K562 (cell line): ENCODE results near the gene SNAP23. TPM values are rescaled to one million over a fixed set of nuclear protein-coding genes. Genes with fewer than 3 reads are reported as not detected.

Source experiments
- CEBPG ChIP-seq, 3 experiments: fragments of 200-800 bp in 1 of 3; sonication (Bioruptor generic) in 1 of 3; sonication (generic) in 1 of 3; formaldehyde crosslinking in 1 of 3; IDR thresholded peaks in 2 of 3; conservative IDR thresholded peaks in 1 of 3; 2 replicates each; pipeline versions ENCODE4 v1.6.1 to v1.8.0; 2016 to 2022; ENCODE audit warnings: missing compliant biosample characterization in 2 of 3, missing genetic modification characterization in 2 of 3, mild to moderate bottlenecking in 1 of 3, missing genetic modification reagents in 1 of 3
- DMBX1 ChIP-seq: fragments of 250-450 bp; sonication (Bioruptor Pico); IDR thresholded peaks from 2 replicates; pipeline ENCODE4 v1.8.0; 2022; ENCODE audit warnings: inconsistent platforms, mild to moderate bottlenecking, moderate library complexity, borderline replicate concordance
- EP300 ChIP-seq: IDR thresholded peaks from 2 replicates; pipeline ENCODE4 v1.6.1; 2012; ENCODE audit warnings: low read length, improper control_type of control experiment
- PRDM10 ChIP-seq: fragments of 450-650 bp; IDR thresholded peaks from 2 replicates; pipeline ENCODE4 v1.6.1; 2018; ENCODE audit not compliant: partially characterized antibody
- RAD21 ChIP-seq, 2 experiments: fragments of 250-450 bp in 1 of 2; fragments of 450-650 bp in 1 of 2; sonication (Bioruptor Pico) in 1 of 2; formaldehyde crosslinking in 1 of 2; IDR thresholded peaks in 1 of 2; conservative IDR thresholded peaks in 1 of 2; 2 replicates each; pipeline versions ENCODE4 v1.4.0 to v1.8.0; 2020 to 2022; ENCODE audit warnings: mild to moderate bottlenecking in 2 of 2, moderate library complexity in 1 of 2
- RB1 ChIP-seq: fragments of 450-650 bp; IDR thresholded peaks from 2 replicates; pipeline ENCODE4 v1.6.1; 2017; ENCODE audit warnings: low read depth, mild to moderate bottlenecking
- RBBP5 ChIP-seq: fragments of 200-600 bp; sonication (generic); IDR thresholded peaks from 2 replicates; pipeline ENCODE4 v1.6.1; 2012; ENCODE audit warnings: borderline replicate concordance, mild to moderate bottlenecking, low read length, control low read depth, inconsistent platforms; ENCODE audit not compliant: insufficient read depth, poor library complexity, severe bottlenecking
- RBM25 ChIP-seq: fragments of 200-400 bp; formaldehyde crosslinking; IDR thresholded peaks from 2 replicates; pipeline ENCODE4 v1.6.1; 2018; ENCODE audit warnings: low read length, low read depth, moderate library complexity; ENCODE audit not compliant: severe bottlenecking
- ZC3H8 ChIP-seq: fragments of 450-650 bp; IDR thresholded peaks from 2 replicates; pipeline ENCODE4 v1.6.1; 2017
- ZNF639 ChIP-seq, 2 experiments: fragments of 200-800 bp in 1 of 2; sonication (Bioruptor generic) in 1 of 2; sonication (generic) in 1 of 2; formaldehyde crosslinking in 1 of 2; IDR thresholded peaks in 1 of 2; conservative IDR thresholded peaks in 1 of 2; 2 replicates each; pipeline versions ENCODE4 v1.5.0 to v1.6.1; 2016 to 2020; ENCODE audit warnings: missing compliant biosample characterization in 1 of 2, missing genetic modification characterization in 1 of 2, missing genetic modification reagents in 1 of 2
- polyA plus RNA-seq, 8 experiments: library from polyadenylated mRNA; depleted of rRNA in 4 of 8; stranded (reverse) in 5 of 8; unstranded in 3 of 8; fragments of >200 nt; fragmentation: Nextera tagmentation in 2 of 8; fragmentation: Illumina TruSeq in 1 of 8; extraction: Ambion mirVana in 2 of 8; extraction: Trizol in 1 of 8; gene quantifications; 2 replicates each; pipeline versions ENCODE4 v1.2.1 to v1.2.3, GENCODE V29; 2011 to 2014; ENCODE audit warnings: inconsistent platforms in 1 of 8, missing spikeins in 1 of 8
- total RNA-seq, 7 experiments: library from RNA; depleted of rRNA in 6 of 7; stranded (reverse); fragments of >200 nt in 6 of 7; fragmentation: Illumina TruSeq in 2 of 7; extraction: Trizol in 2 of 7; gene quantifications; 2 replicates each; pipeline versions ENCODE4 v1.2.1 to v1.2.3, GENCODE V29; 2011 to 2021; ENCODE audit warnings: low replicate concordance in 1 of 7

Gene SNAP23
- total and polyA plus RNA-seq, 9 of the 15 experiments (the other 6 are each of a cell fraction or from before 2014, with no cell fraction given), result 78.9 to 168 (median 117) TPM

GRCh38 chr15:42548249-42549031, 53.0 kb downstream of the SNAP23 start, which contains the start of the genes HAUS2 and LRRC57 (continued):
- TF ChIP-seq ZNF639 (CRISPR knock-in tag; conservative IDR thresholded peaks at IDR 0.05 in 1 of 2, IDR thresholded peaks at IDR 0.05 in 1 of 2), result peak in 1 of 2 experiments; percentile 63; a peak in 1 of 4 replicates
- peak; percentile 97 for TF ChIP-seq RB1
- peak; percentile 27; the same call in 1 of the 2 replicates for TF ChIP-seq DMBX1 (CRISPR knock-in tag)
- TF ChIP-seq RBM25, result no peak
- no peak; the same call in 1 of the 2 replicates for TF ChIP-seq EP300
- no peak for TF ChIP-seq RAD21 (CRISPR knock-in tag; conservative IDR thresholded peaks at IDR 0.05 in 1 of 2, IDR thresholded peaks at IDR 0.05 in 1 of 2)
- 0 out of 2 replicates have a peak, but pooled peaks have one; percentile 48 for TF ChIP-seq CEBPG (CRISPR knock-in tag; IDR thresholded peaks at IDR 0.05)
- TF ChIP-seq CEBPG (tag; conservative IDR thresholded peaks at IDR 0.05 in 1 of 2, IDR thresholded peaks at IDR 0.05 in 1 of 2), result no peak
- TF ChIP-seq PRDM10, result no peak
- no peak for TF ChIP-seq ZC3H8
- peak; percentile 93 for TF ChIP-seq RBBP5
